Naive thymus-derived CD4-positive, alpha-beta T cell (primary cell): Measurements from ENCODE around the gene TAS1R2. TPM values are rescaled to one million over a fixed set of nuclear protein-coding genes. Genes with fewer than 3 reads are reported as not detected.

Source experiments
- ATAC-seq: fragments of 150-1000 bp; cut with Tn5 transposase; 2 replicates; pipeline ENCODE4 v1.10.0; 2021; ENCODE audit warnings: mild to moderate bottlenecking, moderate library complexity
- CTCF ChIA-PET: fragments of 350-600 bp; sonication (Branson Sonifier 250); formaldehyde crosslinking; loops from one replicate; lab custom pipeline; 2021; ENCODE audit warnings: antibody characterized with exemption; lab: Charles Lee
- POLR2A ChIA-PET: fragments of 350-600 bp; sonication (Branson Sonifier 250); formaldehyde crosslinking; loops from one replicate; lab custom pipeline; 2021; ENCODE audit warnings: antibody characterized with exemption, inconsistent platforms; lab: Charles Lee
- DNase-seq, 9 donors: peaks; one replicate each; pipeline versions ENCODE4 v3.0.0 to v3.0.0-alpha.2; 2020 to 2022; ENCODE audit warnings: mixed read lengths in 1 of 9
- H3K27ac ChIP-seq: one replicate; pipeline ENCODE4 v1.7.0; 2013; ENCODE audit warnings: mild to moderate bottlenecking, low read depth, low read length, moderate library complexity
- H3K27me3 ChIP-seq, 2 donors: one replicate each; pipeline ENCODE4 v1.7.0; 2013; ENCODE audit warnings: low read length in 2 of 2, mild to moderate bottlenecking in 2 of 2, moderate library complexity in 2 of 2; ENCODE audit not compliant: control insufficient read depth in 2 of 2, insufficient read depth in 2 of 2
- H3K36me3 ChIP-seq, 3 experiments: 1 replicate in 2 of 3; 2 replicates in 1 of 3; pipeline ENCODE4 v1.7.0; 2013; ENCODE audit warnings: low read length in 3 of 3, mild to moderate bottlenecking in 3 of 3, moderate library complexity in 1 of 3; ENCODE audit not compliant: insufficient read depth in 3 of 3, control insufficient read depth in 2 of 3
- H3K4me1 ChIP-seq, 2 donors: one replicate each; pipeline ENCODE4 v1.7.0; 2013; ENCODE audit warnings: low read length in 2 of 2, mild to moderate bottlenecking in 2 of 2, moderate library complexity in 1 of 2; ENCODE audit not compliant: control insufficient read depth in 2 of 2, insufficient read depth in 2 of 2
- H3K4me3 ChIP-seq: 2 replicates; pipeline ENCODE4 v1.7.0; 2013; ENCODE audit warnings: mild to moderate bottlenecking, low read length
- H3K9me3 ChIP-seq, 3 experiments: 1 replicate in 2 of 3; 2 replicates in 1 of 3; pipeline ENCODE4 v1.7.0; 2013; ENCODE audit warnings: low read length in 3 of 3; ENCODE audit not compliant: control insufficient read depth in 2 of 3
- H3K27ac Mint-ChIP-seq, 9 donors: one replicate each; pipeline ENCODE4 v1.8.0; 2020 to 2022; ENCODE audit warnings: mixed read lengths in 9 of 9, mild to moderate bottlenecking in 8 of 9, moderate library complexity in 5 of 9, inconsistent platforms in 2 of 9
- H3K27me3 Mint-ChIP-seq, 5 donors: one replicate each; pipeline ENCODE4 v1.8.0; 2021 to 2022; ENCODE audit warnings: mixed read lengths in 5 of 5, mild to moderate bottlenecking in 1 of 5
- H3K36me3 Mint-ChIP-seq, 5 donors: one replicate each; pipeline ENCODE4 v1.8.0; 2020 to 2022; ENCODE audit warnings: mixed read lengths in 5 of 5, mild to moderate bottlenecking in 3 of 5, inconsistent platforms in 1 of 5
- H3K4me1 Mint-ChIP-seq, 7 donors: one replicate each; pipeline ENCODE4 v1.8.0; 2020 to 2022; ENCODE audit warnings: mixed read lengths in 7 of 7, mild to moderate bottlenecking in 3 of 7, inconsistent platforms in 1 of 7
- H3K4me3 Mint-ChIP-seq, 10 donors: one replicate each; pipeline ENCODE4 v1.8.0; 2020 to 2022; ENCODE audit warnings: mild to moderate bottlenecking in 10 of 10, mixed read lengths in 10 of 10, moderate library complexity in 6 of 10, inconsistent platforms in 2 of 10
- H3K9me3 Mint-ChIP-seq, 11 donors: one replicate each; pipeline ENCODE4 v1.8.0; 2020 to 2022; ENCODE audit warnings: mixed read lengths in 11 of 11, mild to moderate bottlenecking in 4 of 11, inconsistent platforms in 1 of 11, moderate library complexity in 1 of 11
- intact Hi-C, 2 donors: fragments of 100-400 bp; cut with micrococcal nuclease; formaldehyde crosslinking; loops; one replicate each; pipeline ENCODE4 v1.15.1; 2023
- polyA plus RNA-seq, 2 donors: library from polyadenylated mRNA; unstranded; fragments of 300-500 nt; fragmentation: Illumina TruSeq; gene quantifications; one replicate each; pipeline ENCODE4 v1.2.3, GENCODE V29; 2021
- total RNA-seq, 6 experiments: library from RNA in 5 of 6; stranded (reverse) in 5 of 6; gene quantifications; 1 replicate in 5 of 6; 2 replicates in 1 of 6; pipeline ENCODE4 v1.2.3 and lab custom pipeline; 2021 to 2026

The TAS1R2 gene
- total and polyA plus RNA-seq, 7 experiments from 2014 or later = not detected

DNA sequence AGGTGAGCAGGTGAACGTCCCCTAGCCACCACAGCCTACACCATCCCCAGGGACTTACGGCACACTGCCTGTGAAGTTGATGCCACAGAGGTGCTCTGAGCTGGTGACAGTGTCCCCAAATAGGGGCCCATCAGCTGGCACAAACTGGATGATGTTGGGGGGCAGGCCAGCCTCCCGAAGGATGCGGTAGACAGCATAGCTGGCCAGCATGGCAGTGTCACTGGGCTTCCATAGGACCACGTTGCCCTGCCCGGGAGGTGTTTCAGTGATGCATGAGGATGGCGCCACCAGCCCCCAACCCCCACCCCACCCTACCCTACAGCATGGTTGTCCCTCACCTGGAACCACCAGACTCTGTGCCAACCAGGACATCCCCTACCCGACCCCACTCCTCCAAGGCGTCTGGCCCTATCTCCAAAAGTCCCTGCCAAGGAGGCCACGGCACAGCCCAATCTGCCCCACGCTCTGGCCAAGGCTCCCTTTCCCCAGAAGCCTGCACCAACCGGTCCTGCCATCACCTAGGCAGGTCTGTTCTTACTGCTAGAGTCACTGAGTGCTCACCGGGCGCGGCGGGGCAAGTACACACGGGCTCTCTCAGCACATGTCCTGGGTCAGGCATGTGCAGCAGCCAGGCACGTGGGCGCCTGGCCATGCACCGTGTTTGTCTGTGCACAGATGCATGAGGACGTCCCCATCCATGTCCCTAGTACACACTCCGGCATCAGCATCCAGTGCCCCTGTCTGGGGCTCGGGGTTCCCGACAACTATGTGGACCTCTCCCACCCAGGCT, 22.4 kb upstream of the TAS1R2 start:
- Histone ChIP-seq H3K27ac (no peak overlapping the region), H3K4me1 (no peaks in the 10 kb centered on the region), H3K27me3 (no peaks in the 10 kb centered on the region), H3K36me3 (peaks cover 0 to 7% (median 0%) of the 10 kb centered on the region in 3 experiments), H3K4me3 (no peak overlapping the region), H3K9me3 (no peaks in the 10 kb centered on the region)
- ChIA-PET POLR2A (no interaction called here), CTCF (no interaction called here)
- Mint-ChIP-seq H3K4me1 (no peaks in the 10 kb centered on the region), H3K4me3 (no peak overlapping the region), H3K9me3 (no peaks in the 10 kb centered on the region), H3K36me3 (no peaks in the 10 kb centered on the region), H3K27me3 (no peaks in the 10 kb centered on the region), H3K27ac (no peak overlapping the region)
- ATAC-seq (no peak), DNase-seq (no peak)
- intact Hi-C loops = no loop called here

DNA sequence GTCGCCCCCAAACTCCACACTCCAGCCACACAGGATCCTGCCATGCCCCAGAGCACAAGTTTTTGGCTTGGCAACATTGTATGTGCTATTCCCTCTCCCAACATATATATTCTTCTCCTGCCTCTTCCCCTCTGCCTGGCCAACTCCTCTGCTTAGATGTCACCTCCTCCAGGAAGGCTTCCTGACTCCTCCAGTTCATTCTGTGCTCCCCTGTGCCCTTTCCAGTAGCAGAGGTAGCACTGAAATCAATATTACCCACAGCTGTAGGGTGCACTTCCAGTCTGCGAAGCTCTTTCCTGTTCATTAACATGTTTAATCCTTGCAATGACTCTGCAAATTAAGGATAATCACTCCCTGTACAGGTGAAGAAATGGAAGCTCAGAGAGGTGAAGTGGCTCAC, 21.7 kb upstream of the TAS1R2 start:
- H3K4me1 ChIP-seq = no peaks in the 10 kb centered on the region
- Mint-ChIP-seq H3K36me3 (no peaks in the 10 kb centered on the region), H3K9me3 (no peaks in the 10 kb centered on the region), H3K27ac (no peak overlapping the region), H3K4me1 (no peaks in the 10 kb centered on the region), H3K4me3 (no peak overlapping the region), H3K27me3 (no peaks in the 10 kb centered on the region)
- no peaks in the 10 kb centered on the region for H3K27me3 ChIP-seq
- intact Hi-C loops = no loop called here
- CTCF ChIA-PET = no interaction called here
- DNase-seq (no peak), ATAC-seq (no peak)
- no peaks in the 10 kb centered on the region for H3K9me3 ChIP-seq
- peaks cover 0 to 7% (median 0%) of the 10 kb centered on the region in 3 experiments for H3K36me3 ChIP-seq
- POLR2A ChIA-PET = no interaction called here
- H3K27ac ChIP-seq = no peak overlapping the region
- H3K4me3 ChIP-seq = no peak overlapping the region

DNA sequence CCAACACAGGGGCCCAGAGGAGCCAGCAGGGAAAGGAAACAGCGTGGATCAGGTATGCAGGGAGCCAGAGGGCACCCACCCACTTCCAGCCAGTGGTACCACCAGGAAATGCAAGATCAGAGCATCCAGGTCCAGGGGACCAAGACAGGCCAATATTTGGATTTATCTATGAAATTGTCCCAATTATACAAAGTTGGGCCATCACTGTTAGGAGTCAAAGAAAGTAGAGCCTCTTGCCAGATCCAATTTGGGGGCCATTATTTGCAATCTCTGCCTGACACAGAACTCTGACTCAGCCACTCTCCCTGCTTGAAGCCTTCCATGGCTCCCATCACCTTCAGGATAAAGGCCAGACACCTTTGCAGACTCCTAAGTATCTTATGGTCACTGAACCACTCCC, 21.1 kb upstream of the TAS1R2 start:
- CTCF ChIA-PET = no interaction called here
- Histone ChIP-seq H3K9me3 (no peaks in the 10 kb centered on the region), H3K4me1 (no peaks in the 10 kb centered on the region), H3K4me3 (no peak overlapping the region), H3K27ac (no peak overlapping the region), H3K27me3 (no peaks in the 10 kb centered on the region), H3K36me3 (peaks cover 0 to 7% (median 0%) of the 10 kb centered on the region in 3 experiments)
- Mint-ChIP-seq H3K36me3 (no peaks in the 10 kb centered on the region), H3K4me1 (no peaks in the 10 kb centered on the region), H3K27me3 (no peaks in the 10 kb centered on the region), H3K27ac (no peak overlapping the region), H3K9me3 (no peaks in the 10 kb centered on the region), H3K4me3 (no peak overlapping the region)
- ATAC-seq = no peak
- no peak for DNase-seq
- intact Hi-C loops = no loop called here
- POLR2A ChIA-PET = no interaction called here

DNA sequence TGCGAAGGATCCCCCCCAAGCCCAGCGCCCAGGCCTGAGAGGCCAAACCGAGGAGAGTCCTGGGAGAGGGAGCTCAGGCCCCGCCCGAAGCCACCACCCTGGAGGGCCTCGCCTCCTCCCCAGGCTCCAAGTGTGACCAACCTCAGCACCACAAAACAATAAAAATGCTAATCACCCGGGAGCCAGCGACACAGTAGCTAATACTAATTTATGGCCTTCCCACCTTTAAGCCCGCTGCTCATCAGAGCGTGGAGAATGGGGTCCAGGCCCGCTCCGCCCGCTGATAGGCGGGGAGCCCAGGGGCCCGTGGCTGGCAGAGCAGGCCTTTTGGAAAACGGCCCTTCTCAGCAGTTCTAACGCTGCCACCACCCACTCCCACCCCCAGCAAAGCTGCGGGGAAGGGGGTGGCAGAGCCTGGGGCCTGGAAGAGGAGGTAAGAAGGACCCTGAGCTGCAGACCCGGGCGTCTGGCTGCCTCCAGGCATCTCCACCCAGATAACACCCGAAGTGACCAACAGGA, 20.4 kb upstream of the TAS1R2 start:
- intact Hi-C loops = no loop called here
- ATAC-seq = no peak
- ChIA-PET CTCF (no interaction called here), POLR2A (no interaction called here)
- no peak overlapping the region for H3K4me3 ChIP-seq
- H3K36me3 ChIP-seq = peaks cover 0 to 7% (median 0%) of the 10 kb centered on the region in 3 experiments
- Mint-ChIP-seq H3K27me3 (no peaks in the 10 kb centered on the region), H3K36me3 (no peaks in the 10 kb centered on the region), H3K4me1 (no peaks in the 10 kb centered on the region), H3K9me3 (no peaks in the 10 kb centered on the region), H3K27ac (no peak overlapping the region), H3K4me3 (no peak overlapping the region)
- no peaks in the 10 kb centered on the region for H3K27me3 ChIP-seq
- DNase-seq = no peak
- no peak overlapping the region for H3K27ac ChIP-seq
- no peaks in the 10 kb centered on the region for H3K4me1 ChIP-seq
- H3K9me3 ChIP-seq = no peaks in the 10 kb centered on the region

DNA sequence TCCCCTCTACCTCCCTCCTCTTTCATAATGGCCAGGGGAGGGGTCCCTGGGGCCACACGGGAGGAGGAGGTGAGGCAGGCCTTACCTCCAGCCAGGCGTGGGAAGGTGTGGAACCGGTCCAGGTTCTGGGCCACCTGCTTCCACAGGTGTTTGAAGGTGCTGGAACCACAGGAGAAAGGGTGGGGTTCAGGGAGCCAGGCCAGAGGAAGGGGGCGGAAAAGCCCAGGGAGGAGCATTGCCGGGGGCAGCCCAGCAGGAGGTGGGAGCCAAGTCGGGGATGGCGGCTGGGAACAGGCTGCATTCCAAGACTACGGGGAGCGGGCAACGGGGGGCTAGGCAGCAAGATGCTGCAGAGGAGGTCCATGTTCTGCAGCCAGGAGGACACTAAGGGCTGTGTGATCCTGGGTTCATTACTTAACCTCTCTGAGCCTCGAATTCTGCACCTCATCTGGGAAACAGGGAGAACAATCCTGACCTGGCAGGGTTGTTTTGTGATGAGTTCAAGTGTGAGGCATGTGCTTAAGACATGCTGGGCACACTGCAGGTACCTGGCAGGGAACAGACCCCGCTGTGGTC, 19.8 kb upstream of the TAS1R2 start:
- H3K4me3 Mint-ChIP-seq = no peak overlapping the region
- no peak overlapping the region for H3K27ac ChIP-seq
- H3K4me1 Mint-ChIP-seq = no peaks in the 10 kb centered on the region
- H3K27ac Mint-ChIP-seq = no peak overlapping the region
- no peaks in the 10 kb centered on the region for H3K4me1 ChIP-seq
- ATAC-seq = no peak
- H3K36me3 ChIP-seq = peaks cover 0 to 7% (median 0%) of the 10 kb centered on the region in 3 experiments
- intact Hi-C loops = no loop called here
- H3K4me3 ChIP-seq = no peak overlapping the region
- H3K9me3 Mint-ChIP-seq = no peaks in the 10 kb centered on the region
- no peaks in the 10 kb centered on the region for H3K27me3 Mint-ChIP-seq
- H3K36me3 Mint-ChIP-seq = no peaks in the 10 kb centered on the region
- POLR2A ChIA-PET = no interaction called here
- no peak for DNase-seq
- CTCF ChIA-PET = no interaction called here
- no peaks in the 10 kb centered on the region for H3K9me3 ChIP-seq
- H3K27me3 ChIP-seq = no peaks in the 10 kb centered on the region

DNA sequence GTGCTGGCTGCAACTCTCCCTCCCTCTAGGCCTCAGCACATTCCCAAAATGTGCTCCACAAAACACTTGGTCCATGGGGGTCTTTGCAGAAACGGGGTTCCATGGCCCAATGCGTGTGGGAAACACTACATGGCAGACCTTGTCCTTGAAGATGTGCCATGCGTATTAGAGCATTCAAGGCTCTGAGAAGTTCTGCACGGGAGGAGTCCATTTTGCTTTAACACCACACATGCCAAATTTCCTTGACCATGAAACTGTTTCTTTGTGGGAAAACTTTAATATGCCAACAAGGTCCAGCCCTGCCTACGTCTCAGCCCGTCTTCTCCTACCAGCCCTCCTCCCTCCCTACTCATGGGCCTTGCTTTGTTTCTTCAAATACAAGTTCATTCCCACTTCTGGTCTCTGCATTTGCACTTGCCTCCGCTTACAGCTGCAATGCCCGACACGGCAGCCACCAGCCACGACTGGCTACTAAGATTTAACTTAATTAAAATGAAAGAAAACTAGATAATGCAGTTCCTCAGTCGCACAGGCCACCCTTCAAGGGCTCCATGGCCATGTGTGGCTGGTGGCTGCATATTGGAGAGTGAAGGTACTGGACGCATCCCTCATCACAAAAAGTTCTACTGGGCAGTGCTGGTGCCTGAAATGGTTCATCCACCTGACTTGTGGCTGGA, 19.2 kb upstream of the TAS1R2 start:
- ChIA-PET POLR2A (no interaction called here), CTCF (interaction anchor here (0.6 kb wide), 1 partner anchor 199 kb away, joined by 3 read pairs; no protein-coding TSS in a partner anchor)
- Histone ChIP-seq H3K27ac (no peak overlapping the region), H3K36me3 (peaks cover 0 to 7% (median 0%) of the 10 kb centered on the region in 3 experiments), H3K4me1 (no peaks in the 10 kb centered on the region), H3K27me3 (no peaks in the 10 kb centered on the region), H3K9me3 (no peaks in the 10 kb centered on the region), H3K4me3 (no peak overlapping the region)
- intact Hi-C loops = no loop called here
- no peaks in the 10 kb centered on the region for H3K36me3 Mint-ChIP-seq
- H3K4me3 Mint-ChIP-seq = no peak overlapping the region
- ATAC-seq (no peak), DNase-seq (no peak)
- H3K27me3 Mint-ChIP-seq = no peaks in the 10 kb centered on the region
- no peak overlapping the region for H3K27ac Mint-ChIP-seq
- no peaks in the 10 kb centered on the region for H3K4me1 Mint-ChIP-seq
- H3K9me3 Mint-ChIP-seq = no peaks in the 10 kb centered on the region
